Chondrocyte (in vitro differentiated cells): ENCODE data around the gene DEUP1. TPM values are rescaled to one million over a fixed set of nuclear protein-coding genes. Genes with fewer than 3 reads are reported as not detected.
"Not testable (repeated sequence)": the region's sequence is repeated elsewhere in the genome, so short reads cannot be mapped to it uniquely, and the experiment has no call there.

Experiments
- DNase-seq: peaks from one replicate; pipeline ENCODE4 v3.0.0; 2021; ENCODE audit warnings: mixed read lengths, low spot score
- H3K27ac Mint-ChIP-seq: one replicate; pipeline ENCODE4 v1.8.0; 2021; ENCODE audit warnings: mild to moderate bottlenecking, moderate library complexity, mixed read lengths; ENCODE audit not compliant: unreplicated experiment
- H3K27me3 Mint-ChIP-seq: 2 replicates; pipeline ENCODE4 v1.8.0; 2021; ENCODE audit warnings: low read depth, mixed read lengths
- H3K36me3 Mint-ChIP-seq: 2 replicates; pipeline ENCODE4 v1.8.0; 2021; ENCODE audit warnings: low read depth, mixed read lengths
- H3K4me1 Mint-ChIP-seq: 2 replicates; pipeline ENCODE4 v1.8.0; 2021; ENCODE audit warnings: low read depth, mild to moderate bottlenecking, mixed read lengths
- H3K4me3 Mint-ChIP-seq: one replicate; pipeline ENCODE4 v1.8.0; 2021; ENCODE audit warnings: mild to moderate bottlenecking, moderate library complexity, mixed read lengths; ENCODE audit not compliant: unreplicated experiment
- H3K9me3 Mint-ChIP-seq: 2 replicates; pipeline ENCODE4 v1.8.0; 2021; ENCODE audit warnings: low read depth, mixed read lengths
- total RNA-seq: library from RNA; stranded (reverse); gene quantifications from 3 replicates; pipeline ENCODE4 v1.2.1, GENCODE V29; 2021
- TF ChIP-seq, protein P1 (sequence below): fragments of 200-600 bp; sonication (generic); IDR thresholded peaks from 2 replicates; pipeline ENCODE4 v1.5.0; 2021; ENCODE audit warnings: antibody characterized with exemption, mild to moderate bottlenecking, moderate library complexity

DEUP1 gene
- total RNA-seq, 1 donor from 2014 or later, result not detected

DNA sequence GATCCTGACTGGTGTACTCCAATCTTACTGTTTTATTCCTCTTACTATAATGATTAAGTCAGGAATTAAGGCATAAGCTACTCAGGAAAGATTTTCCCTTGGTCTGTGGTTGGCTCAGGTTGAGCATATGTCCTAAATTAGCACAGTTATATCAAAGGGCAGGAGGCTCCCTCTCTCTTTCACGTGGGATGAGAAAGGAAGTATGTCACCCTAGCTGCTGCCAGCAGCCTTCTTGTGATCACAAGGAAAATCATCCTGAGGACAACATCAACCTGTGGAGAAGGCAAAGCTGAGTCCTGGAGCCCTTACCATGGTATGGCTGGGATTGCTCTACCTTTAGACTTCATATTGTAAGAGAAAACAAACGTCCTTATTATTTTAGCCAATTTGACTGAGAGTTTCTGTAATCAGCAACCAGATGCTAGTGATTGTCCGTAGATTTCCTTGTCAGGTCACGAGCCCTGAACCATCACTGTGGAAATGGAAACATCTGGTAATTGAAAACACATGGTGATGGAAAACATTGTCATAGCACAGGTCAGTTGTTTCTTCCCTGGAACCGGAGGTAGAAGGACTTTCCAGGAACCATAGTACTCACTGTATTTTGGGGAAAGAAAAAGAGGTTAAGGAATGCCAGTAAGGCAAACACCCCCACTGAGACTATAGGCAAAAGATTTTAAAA, 40.6 kb upstream of the DEUP1 start:
- TF ChIP-seq, protein P1, sequence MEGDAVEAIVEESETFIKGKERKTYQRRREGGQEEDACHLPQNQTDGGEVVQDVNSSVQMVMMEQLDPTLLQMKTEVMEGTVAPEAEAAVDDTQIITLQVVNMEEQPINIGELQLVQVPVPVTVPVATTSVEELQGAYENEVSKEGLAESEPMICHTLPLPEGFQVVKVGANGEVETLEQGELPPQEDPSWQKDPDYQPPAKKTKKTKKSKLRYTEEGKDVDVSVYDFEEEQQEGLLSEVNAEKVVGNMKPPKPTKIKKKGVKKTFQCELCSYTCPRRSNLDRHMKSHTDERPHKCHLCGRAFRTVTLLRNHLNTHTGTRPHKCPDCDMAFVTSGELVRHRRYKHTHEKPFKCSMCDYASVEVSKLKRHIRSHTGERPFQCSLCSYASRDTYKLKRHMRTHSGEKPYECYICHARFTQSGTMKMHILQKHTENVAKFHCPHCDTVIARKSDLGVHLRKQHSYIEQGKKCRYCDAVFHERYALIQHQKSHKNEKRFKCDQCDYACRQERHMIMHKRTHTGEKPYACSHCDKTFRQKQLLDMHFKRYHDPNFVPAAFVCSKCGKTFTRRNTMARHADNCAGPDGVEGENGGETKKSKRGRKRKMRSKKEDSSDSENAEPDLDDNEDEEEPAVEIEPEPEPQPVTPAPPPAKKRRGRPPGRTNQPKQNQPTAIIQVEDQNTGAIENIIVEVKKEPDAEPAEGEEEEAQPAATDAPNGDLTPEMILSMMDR, result no peak
- Mint-ChIP-seq H3K4me3 (no peak overlapping the region), H3K4me1 (no peaks in the 10 kb centered on the region), H3K9me3 (no peaks in the 10 kb centered on the region), H3K27ac (no peak overlapping the region), H3K36me3 (no peaks in the 10 kb centered on the region), H3K27me3 (peaks cover 12% of the 10 kb centered on the region)
- DNase-seq, result no peak

DNA sequence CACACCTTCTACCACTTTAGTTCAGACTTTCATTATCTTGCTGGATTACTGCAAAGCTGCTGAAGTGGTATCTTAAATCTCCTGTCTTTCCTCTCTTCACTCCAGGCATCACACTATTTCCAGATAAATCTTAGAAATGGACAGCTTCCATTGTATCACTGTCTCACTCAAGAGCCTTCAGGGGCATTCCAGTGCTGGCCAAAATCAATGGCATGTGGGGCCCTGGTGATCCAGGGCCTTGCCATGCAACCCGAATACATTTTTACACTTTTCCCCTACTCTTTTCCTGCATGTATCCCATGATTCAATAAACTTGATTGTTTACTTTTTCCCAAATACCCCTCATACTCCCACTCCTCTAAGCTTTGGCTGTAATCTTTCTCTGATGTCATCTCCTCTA, 39.4 kb upstream of the DEUP1 start:
- no peak for DNase-seq
- Mint-ChIP-seq H3K27me3 (peaks cover 12% of the 10 kb centered on the region), H3K36me3 (no peaks in the 10 kb centered on the region), H3K4me1 (peaks cover under 1% of the 10 kb centered on the region), H3K4me3 (no peak overlapping the region), H3K9me3 (no peaks in the 10 kb centered on the region), H3K27ac (no peak overlapping the region)
- TF ChIP-seq, protein P1, result no peak

DNA sequence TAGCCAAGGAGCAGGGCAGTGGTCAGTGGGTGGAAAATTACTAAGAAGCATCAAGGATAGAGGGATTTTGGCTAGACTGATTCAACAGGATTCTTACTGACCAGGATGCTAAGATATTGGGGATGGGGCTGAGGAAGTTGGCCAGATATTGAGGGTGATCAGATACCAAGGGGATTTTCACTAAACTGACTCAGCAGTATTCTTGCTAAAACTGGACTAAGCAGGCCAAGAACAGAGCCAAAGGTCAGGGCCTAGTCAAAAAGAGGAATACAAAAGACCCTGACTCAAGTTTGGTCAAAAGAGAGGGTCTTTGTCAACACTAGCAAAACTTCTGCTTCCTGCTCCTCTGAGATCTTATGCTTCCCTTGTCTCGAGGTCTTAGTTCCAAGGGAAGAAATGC, 38.6 kb upstream of the DEUP1 start:
- Mint-ChIP-seq H3K4me3 (no peak overlapping the region), H3K9me3 (no peaks in the 10 kb centered on the region), H3K4me1 (peaks cover 8% of the 10 kb centered on the region), H3K27ac (no peak overlapping the region), H3K27me3 (peaks cover 10% of the 10 kb centered on the region), H3K36me3 (no peaks in the 10 kb centered on the region)
- TF ChIP-seq, protein P1, result no peak
- no peak for DNase-seq

DNA sequence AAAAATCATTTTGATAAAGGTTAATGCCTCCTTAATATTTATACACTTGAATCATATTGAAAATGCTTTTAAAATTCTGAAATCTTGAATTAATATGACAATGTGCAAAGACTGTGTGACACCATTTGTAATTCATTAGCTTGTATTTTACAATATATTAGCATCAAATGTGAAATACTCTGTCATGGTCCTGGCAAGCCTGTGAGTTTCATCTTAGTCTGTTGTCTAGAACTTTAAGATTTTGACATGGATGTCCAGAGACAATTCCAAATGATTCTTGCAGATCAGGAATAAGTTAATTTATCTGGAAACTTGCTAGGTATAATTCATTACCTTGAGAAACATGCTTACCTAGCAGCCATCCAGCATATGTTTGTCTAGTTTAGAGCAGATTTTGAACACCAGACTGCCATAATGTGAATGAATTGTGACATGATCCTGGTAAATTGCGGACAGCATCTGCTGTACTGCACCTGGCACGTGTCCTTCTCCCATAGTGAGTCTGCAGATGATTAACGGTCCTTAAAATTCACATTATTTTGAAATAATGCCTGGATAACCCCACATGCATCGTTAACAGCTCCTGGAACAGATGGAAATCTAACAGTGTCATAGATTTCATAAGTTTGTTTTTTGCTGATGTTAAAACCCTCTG, 34.5 kb upstream of the DEUP1 start:
- H3K4me3 Mint-ChIP-seq, result no peak overlapping the region
- H3K27ac Mint-ChIP-seq, result no peak overlapping the region
- H3K4me1 Mint-ChIP-seq, result peaks cover 12% of the 10 kb centered on the region
- H3K9me3 Mint-ChIP-seq, result no peaks in the 10 kb centered on the region
- peaks cover 17% of the 10 kb centered on the region for H3K27me3 Mint-ChIP-seq
- TF ChIP-seq, protein P1, result no peak
- H3K36me3 Mint-ChIP-seq, result no peaks in the 10 kb centered on the region
- DNase-seq, result no peak

DNA sequence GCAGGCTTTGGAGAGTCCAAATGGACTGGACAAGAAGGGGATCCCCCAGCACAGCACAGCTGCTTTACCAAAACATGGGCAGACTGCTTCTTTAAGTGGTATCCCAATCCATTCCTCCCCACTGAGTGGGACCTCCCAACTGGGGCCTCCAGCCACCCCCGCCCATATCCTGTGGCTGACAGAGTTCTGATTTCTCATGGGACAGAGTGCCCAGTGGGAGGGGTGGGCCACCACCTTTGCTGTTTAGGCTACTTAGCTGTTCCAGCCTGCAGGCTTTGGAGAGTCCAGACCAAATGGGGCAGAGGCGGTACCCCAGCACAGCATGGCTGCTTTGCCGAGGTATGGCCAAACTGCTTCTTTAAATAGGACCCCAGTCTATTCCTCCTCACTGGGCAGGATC, 26.9 kb upstream of the DEUP1 start:
- Mint-ChIP-seq H3K36me3 (peaks cover 6% of the 10 kb centered on the region), H3K4me1 (no peaks in the 10 kb centered on the region), H3K27me3 (peaks cover 20% of the 10 kb centered on the region), H3K27ac (no peak overlapping the region), H3K4me3 (no peak overlapping the region), H3K9me3 (peaks cover 20% of the 10 kb centered on the region)
- no peak for DNase-seq
- TF ChIP-seq, protein P1, result no peak

DNA sequence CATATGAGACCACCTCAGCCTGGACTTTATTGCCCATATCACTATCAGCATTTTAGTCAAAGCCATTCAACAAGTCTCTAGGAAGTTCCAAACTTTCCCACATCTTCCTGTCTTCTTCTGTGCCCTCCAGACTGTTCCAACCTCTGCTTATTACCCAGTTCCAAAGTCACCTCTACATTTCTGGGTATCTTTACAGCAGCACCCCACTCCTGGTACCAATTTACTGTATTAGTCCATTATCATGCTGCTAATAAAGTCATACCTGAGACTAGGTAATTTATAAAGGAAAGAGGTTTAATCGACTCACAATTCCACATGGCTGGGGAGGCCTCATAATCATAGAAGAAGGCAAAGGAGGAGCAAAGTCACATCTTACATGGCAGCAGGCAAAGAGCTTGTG, 16.1 kb upstream of the DEUP1 start:
- peaks cover 13% of the 10 kb centered on the region for H3K36me3 Mint-ChIP-seq
- not testable (repeated sequence) for H3K27ac Mint-ChIP-seq

More for the DNA sequence above, 16.1 kb upstream of the DEUP1 start:
- H3K27me3 Mint-ChIP-seq, H3K4me1 Mint-ChIP-seq, H3K4me3 Mint-ChIP-seq, DNase-seq: not testable (repeated sequence)
- H3K9me3 Mint-ChIP-seq, result peaks cover 43% of the 10 kb centered on the region
